ENCODE measurements around the gene MGAT1.
"Not testable (repeated sequence)": the region's sequence is repeated elsewhere in the genome, so short reads cannot be mapped to it uniquely, and the experiment has no call there.

Gene MGAT1

DNA sequence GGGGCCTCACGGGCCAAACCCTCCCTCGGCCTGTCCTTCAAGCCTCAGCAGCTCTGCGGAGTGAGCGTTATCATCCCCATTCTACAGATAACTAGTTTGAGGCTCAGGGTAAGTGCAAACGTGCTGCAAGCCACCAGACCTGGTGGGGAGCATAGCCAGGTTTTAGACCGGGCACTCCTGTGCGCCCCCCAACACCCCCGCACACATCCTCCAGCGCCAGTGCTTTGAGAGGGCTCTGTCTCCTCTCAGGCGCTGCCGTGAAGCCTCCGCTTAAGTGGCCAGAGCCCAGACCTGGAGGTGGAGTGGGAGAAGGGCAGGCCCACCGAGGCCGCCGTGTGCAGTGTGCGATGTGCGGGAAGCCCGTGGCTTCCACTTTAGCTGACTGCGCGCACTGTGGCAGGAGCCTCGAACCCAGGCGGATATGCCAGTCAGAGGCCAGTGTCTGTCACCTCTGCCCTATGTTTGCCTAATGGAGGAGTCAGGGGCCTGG is 1.6 kb upstream of the MGAT1 start:
- no peak for DNase-seq (ENCODE audit: low spot score)

DNA sequence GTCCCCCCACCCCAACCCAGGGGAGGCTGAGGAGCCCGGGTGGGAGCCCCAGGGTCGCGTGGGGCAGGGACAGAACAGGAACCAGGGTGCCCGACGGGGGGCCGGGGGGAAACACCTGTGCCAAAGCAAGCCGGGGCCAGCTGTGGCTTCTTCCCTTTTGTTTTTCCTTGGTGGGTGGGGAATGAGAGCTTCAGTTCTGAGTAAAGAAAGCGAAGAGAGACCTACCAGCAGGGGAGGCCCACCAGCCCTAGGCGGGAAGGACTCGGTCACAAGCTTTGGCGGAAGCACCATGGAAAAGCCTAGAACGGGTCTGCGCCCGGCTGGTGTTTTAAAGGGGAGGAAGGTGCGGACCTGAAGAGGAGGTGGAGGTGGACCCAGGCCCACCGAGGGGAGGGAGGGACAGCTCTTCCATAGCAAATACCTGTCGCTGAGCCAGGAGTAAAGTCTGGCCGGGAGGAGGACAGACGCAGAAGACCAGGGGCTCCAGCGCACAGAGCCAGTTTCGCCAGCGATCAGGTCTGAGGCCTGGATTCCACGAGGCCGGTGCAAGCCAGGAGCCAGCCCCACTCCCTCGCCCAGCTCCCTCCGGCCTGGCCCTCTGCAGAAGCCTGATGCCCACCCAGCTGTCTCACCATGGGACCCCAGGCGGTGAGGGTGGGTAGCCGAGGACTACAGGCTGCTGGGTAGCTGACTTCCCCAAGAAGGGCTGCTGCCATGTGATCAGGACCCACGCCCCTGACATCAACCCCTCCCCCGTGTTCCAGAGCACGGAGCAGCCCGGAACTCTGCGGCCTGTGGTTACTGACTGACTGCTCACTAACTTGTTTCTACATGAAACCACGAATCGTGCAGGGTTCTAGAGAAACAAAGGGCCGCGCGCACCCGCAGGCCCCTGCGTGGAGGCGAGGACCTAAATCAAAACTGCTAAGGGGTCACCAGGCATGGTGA is 849 bp upstream of the MGAT1 start:
- DNase-seq (ENCODE audit: low spot score), result peak; percentile 88

DNA sequence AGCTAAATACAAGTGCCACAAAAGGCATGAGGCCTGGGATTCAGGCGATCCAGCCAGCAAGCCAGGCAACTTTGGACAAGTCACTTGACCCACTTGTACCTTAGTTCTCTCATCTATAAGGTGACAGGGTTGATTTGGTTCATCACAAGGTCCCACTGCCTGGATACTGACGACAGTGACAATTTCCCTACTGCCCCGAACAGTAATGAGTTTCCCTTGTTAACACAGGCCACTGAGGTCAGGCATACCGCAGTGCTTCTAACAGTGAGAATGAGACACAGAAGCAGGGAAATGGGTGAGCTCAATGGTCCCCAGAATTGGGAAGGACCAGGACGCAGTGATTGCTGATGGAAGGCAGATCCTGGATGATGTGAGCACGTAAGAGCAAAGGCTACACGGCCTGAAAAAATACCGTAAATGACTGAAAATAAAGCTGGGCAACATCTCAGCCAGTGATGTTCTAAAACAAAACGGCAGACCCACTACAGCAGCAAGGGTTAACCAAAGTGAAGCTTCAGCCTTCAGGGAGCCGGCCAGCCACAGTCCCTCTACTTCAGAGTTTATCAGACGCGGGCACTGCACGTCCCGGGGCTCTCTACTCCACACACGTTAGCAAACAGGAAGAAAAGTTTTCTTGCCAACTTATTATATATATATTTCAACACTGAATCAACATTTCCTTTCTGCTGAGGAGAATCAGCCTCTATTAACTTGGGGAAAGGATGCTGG is 846 bp downstream of the MGAT1 start:
- DNase-seq (ENCODE audit: low spot score), result no peak

DNA sequence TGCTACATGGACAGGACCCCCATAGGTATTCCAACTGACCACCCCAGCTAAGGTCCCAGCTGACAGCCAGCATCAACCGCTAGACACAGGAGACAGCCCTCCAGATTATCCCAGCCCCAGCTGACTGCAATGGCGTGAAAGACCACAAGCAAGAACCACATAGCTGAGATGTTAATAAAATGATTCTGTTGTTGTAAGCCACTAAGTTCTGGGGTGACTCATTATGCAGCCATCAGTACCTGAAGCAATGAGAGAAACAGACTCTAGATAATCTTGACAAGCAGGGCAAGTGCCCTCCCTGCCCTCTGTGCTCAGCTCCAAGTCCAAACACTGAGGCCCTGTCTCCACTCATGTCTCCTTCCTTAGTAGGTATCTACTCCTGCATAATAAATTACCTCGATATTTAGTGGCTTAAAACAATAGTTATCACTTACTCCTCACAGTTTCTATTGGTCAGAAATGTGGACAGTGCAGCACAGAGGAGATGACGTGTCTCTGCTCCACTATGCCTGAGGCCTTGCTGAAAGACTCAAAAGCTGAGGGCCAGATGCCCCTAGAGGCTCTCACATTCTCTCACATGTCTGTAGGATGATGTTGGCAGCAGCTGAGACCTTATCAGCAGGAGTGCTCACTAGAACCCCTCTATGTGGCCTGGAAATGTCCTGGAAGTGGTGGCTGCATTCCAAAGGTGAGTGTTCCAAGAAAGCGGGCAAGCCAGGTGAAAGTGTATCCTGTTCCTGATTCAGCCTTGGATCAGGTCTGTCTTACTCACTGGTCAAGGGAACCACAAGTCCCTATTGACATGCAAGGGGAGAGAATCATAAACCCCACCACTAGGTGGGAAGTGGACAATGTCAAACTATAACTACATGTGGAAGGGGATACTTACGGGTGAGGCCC is 2.5 kb downstream of the MGAT1 start:
- DNase-seq (ENCODE audit: low spot score), result peak; percentile 31

DNA sequence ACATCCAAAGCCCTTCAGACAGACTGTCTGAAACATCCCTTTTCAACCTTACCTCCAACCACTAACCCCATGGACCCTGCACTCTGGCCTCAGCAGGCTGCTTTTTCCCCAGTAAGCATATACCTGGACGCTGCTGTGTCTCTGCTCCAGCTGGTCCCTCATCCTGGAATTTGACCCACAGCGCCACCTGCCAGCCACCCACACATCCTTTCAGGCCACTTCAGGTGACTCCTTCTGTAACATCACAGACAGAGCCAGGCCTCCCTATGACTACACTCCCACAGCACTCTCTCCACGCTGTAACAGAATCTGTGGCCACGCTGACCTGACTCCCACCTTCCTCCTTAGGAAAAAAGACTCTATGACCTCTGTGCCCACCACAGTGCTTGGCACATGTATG is 3.4 kb downstream of the MGAT1 start:
- peak; percentile 22 for DNase-seq (ENCODE audit: low spot score)

DNA sequence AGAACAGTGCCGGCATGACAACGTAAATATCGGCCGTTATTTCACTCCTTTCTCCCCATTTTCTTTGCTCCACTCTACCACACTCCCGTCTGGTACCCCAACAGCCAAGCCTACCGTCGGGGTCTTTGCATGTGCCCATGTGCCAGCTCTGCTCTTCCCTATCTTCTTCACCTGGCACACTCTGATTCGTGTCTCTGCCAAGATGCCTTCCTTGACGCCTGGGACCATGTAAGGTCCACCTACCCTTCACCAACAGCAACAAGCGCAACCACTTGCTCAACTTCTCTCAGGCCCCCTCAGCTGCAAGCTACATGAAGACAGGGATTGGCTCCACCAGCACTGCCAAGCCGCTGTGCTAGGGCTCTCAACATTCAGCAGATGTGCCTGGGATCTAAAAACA is 4.4 kb downstream of the MGAT1 start:
- no peak for DNase-seq (ENCODE audit: low spot score)

DNA sequence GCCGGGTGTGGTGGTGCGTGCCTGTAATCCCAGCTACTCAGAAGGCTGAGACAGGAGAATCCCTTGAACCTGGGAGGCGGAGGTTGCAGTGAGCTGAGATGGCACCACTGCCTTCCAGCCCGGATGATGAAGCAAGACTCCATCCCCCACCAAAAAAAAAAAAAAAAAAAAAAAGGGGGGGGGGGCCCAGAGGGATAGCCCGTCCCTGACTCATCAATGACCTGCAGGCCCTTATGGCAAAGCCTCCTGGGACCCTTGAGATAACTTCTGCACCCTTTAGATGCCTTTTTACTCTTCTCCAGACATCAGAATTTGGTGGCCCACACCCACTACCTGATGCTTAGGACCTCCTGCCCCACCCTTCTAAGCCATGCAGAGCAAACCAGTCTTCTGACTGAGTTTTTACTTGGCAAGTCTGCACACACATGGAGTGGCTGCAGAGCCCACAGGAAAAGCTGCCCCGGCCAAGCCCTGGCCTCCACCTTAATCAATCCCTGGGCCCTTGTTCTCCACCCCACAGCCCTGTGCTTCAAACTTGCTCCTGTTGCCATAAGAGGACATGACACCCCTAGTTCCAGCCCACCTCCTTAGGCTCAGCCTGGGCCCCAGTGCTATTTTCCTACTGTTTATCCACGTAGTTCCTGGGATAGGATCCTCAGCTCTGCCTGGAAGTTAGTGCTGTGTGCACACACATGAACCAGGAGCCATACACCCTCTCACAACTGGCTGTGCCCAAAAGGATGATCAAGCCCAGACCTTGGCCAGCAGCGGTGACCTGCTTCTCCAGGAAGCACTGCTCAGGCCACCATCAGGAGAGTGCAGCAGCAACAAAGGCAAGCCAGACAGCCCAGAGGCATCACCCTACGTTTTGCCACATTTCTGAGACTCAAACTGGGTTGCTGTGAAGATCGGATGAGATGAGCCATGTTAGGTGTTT is 5.1 kb downstream of the MGAT1 start:
- DNase-seq (ENCODE audit: low spot score), result no peak

DNA sequence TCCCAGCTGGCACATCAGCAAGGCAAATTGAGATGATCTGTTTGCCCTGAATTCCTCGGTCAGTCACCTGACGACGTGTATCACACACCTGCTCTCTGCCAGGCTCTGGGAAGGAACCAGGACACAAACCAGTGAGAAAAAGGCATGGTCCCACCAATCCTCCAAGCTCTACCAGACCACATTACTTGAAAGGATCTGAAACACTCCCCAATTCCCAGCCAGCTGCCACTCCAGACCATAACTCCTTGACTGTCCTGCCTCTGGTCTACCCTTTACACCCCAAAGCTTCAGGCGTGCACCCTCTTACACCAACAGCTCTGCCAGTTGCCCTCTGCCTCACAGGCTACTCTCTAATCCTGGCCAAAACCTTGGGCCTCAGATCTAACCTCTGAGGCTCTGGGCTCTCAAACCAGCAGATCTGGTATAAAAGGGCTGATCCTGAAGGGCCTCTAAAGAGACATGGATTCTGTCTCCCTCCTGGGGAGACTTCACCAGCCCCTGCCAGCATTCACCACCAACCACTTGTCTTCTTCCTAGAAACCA is 6.8 kb downstream of the MGAT1 start:
- DNase-seq (ENCODE audit: low spot score), result no peak

DNA sequence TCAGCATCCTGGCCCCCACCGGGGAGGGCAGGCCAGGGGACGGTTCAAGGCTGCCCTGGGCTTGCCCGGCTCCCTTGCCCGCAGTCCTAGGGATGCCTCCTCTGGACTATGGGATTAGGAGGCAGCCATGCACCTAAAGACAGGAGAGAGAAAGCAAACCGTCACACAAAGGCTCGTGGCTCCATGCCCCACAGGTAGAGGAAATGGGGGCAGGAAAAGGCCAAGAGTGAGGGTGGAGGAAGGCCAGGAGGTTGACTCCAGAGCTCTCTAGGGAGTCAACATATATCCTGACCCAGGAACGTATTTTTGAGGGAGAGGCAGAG is 9.7 kb downstream of the MGAT1 start:
- DNase-seq (ENCODE audit: low spot score), result no peak

DNA sequence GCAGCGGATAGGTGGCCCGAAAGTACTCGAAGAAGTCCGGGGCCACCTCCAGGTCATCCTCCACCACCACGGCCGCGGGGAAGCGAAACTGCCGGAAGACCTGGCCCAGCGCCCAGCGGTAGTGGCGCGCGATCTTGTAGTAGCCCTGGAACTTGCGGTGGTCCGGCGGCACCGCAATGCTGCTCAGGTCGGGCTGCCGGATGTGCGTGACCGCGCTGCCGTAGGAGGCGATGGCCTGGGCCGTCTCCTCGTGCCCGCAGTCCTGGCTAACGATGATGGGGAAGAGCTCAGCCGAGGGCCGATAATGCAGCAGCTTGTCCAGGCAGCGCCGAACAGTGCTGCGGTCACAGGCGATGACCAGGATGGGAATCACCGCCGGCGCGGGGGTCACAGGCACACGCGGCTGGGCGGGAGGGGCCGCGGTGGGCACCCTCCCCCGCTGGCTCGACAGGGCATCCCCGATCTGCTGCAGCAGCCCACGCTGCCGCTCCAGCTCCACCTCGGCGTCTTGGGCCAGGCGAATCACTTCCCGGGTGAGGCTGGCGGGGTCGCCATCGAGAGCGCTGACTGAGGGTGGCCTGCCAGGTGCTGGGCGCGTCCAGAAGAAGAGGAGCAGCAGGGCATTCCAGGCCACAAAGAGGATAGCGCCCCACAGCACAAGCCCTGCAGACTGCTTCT is 10.2 kb downstream of the MGAT1 start:
- no peak for DNase-seq (ENCODE audit: low spot score)

DNA sequence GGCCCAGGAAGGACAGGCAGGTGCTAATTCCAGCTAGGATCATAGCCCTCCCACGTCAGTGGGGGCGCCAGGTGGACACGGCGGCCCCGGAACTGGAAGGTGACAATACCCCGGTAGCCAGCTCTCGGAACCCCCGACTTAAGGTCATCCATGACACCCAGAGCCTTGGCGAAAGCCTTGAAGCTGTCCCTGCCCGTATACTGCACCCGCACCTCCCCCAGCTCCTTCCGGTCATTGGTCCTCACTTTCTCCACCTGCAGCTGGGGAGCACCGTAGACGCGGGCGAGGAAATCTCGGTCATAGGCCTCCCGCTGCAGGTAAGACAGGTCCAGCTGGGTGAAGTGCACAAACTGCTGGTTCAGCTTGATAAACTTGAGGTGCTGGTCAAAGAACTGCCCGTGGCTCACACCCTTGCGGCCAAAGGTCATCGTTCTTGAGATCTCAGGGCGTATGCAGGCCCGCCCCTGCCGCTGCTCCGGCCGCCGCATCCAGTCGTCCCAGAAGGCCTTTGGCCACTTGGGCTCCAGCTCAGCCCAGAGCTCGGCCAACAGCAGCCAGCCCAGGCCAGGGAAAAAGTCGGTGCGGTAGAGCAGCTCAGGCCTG is 10.9 kb downstream of the MGAT1 start:
- DNase-seq (ENCODE audit: low spot score), result no peak

DNA sequence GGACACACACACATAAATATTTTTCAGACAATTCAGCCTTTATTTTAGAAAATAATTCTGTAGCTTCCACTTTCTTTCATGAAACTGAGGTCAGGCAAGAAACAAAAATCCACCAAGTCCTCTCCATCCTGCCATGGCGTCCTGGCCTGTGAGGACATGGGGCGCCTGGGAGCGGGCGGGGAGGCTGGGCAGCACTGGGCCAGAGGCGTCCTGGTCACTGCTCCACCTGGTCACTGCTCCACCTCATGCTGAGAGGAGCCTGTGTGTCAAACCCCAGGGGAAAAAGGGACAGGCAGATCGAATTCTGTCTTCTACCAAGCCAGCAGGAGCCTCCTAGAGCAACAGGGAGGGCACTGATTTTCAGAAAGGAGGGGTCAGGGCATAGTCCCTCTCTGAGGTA is 12.1 kb downstream of the MGAT1 start:
- no peak for DNase-seq (ENCODE audit: low spot score)

DNA sequence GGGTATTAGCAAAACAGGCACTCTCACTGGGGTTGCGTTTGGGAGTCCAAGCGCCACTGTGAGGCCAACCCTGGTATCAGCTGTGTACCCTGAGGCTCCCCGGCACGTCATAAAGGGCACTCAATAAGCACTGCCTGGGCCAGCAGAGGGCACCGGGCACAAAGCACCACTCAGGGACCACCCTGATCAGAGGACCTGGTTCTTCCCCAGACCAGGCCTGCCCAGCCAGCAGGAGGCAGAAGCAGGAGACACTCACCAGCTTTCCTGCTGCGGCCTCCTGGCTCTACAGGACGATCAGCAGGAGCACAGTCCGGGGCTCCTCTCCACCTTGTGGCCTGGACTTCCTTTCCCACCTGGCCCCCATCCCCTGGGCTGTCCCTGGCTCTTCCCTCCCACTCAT is 12.6 kb downstream of the MGAT1 start:
- DNase-seq (ENCODE audit: low spot score), result peak; percentile 16

DNA sequence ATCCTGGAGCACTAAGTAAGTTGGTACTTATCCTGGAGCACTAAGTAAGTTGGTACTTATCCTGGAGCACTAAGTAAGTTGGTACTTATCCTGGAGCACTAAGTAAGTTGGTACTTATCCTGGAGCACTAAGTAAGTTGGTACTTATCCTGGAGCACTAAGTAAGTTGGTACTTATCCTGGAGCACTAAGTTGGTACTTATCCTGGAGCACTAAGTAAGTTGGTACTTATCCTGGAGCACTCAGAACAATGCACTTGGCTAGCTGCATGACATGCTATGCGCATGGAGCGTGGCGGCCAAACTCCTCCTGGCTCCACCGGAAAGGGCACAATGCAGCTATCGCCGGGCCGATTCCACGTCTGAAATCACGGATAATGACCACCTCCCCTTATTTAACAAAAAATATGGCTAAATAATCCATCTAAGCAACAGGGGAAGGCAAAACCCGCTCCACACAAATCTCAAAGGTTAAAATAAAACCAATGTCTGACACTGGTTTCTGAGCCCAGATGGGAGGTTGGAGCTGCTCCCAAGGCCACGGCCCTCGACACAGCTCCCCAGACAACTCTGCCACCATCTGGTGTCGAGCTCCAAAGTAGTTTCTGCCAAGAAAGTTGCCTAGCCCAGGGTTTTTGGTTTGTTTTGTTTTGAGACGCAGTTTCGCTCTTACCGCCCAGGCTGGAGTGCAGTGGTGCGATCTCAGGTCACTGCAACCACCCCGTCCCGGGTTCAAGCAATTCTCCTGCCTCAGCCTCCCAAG is 13.8 kb downstream of the MGAT1 start:
- DNase-seq (ENCODE audit: low spot score), result not testable (repeated sequence)

DNA sequence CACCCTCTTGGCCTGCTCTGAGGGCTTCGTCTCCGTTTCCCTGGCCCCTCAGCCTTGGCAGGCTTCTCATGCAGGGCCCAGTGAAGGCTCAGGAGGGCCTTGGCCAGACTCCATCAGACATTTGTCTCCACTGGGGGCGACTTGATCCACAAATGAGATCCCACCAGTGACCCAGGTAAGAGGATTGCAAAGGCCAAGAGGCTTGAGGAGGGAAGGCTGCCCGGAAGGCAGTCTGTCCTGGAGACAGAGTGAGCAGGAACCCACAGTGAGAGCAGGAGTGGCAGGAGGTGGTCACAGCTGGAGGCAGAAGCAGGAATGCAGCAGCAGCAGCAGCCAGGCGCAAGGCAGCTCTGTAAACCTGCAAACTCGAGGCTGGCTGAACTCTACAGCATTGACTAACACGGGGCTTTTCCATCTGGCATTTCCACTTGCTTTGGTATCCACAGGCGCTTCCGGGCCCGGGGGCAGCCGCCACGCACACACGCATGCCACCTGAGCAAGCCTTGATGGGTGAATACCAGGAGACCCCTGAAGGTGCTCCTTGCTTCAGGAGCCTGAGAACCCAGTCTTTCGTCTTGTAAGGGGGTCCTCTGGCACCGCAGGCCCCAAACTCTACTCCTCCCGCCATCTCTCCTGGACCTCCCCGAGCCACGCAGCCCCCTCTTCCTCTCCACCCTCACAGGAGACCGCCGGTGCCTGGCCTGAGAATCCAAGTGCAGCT is 14.7 kb downstream of the MGAT1 start:
- no peak for DNase-seq (ENCODE audit: low spot score)

DNA sequence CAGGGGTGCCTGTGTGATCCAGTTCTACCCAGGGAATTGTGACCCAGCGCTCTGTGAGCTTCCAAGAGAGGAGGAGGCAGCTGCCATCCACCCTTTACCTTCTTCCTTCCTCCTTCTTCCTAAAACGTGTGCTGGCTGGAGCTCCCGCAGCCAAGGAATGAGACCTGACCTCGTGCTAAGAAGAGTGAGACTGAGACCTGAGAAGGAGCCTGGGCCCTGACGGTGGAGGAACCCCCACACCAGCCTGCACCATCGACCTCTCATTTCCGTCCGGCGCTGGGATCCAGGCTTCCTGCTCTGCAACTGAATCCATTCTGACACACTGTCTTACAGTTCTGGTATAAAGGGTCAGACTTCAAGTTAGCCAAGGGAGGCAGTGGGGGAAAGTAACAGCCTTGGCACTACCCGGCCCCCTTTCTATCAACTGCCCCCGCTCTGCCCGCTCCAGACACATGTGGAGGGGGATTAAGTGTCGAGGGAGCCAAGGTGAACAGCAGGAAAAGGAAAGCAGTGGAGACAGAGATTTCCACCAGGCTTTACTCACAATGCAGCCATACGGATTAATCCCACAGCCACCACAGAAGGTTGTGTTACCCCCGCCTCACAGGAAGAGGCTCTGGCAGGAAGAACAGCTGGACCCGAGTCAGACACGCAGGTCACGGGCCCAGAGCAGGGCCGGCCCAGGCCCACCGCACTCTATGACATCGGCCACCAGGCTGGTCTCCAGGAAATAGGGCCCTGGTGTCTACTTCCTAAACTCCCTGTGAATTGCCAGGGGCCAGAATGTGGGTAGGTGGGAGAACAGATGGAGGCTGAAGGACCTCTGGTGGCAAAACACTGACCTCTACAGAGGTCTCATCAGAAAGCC is 15.8 kb downstream of the MGAT1 start:
- DNase-seq (ENCODE audit: low spot score), result no peak

DNA sequence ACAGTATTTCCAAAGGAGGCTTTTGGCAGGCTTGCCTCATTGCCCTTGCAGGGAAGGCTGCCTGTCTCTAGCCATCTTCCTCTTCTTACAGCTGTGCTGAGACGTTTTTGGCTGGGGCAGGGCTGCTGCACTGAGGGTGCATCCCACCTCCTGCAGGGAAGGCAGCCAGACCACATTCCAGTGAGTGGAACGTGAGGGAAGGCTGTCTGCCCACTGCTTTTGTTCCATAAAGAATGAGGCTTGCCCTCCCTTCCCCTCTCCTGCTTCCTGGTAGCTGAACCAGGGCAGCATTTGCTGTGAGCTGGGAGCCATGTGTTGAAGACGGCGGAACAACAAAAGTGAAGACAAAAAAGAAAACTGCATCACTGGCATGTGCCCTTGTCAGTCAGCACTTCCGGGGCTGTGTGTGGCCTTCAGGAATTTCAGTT is 16.8 kb downstream of the MGAT1 start:
- no peak for DNase-seq (ENCODE audit: low spot score)
